Fibroblast of skin of abdomen (primary cell): ENCODE results near the gene LANCL2.
A peak's percentile ranks its signal among the peaks of the same experiment; 100 is the strongest.
"Not testable (repeated sequence)": the region's sequence is repeated elsewhere in the genome, so short reads cannot be mapped to it uniquely, and the experiment has no call there.

Source experiments
- DNase-seq: peaks from one replicate; pipeline ENCODE4 v3.0.0-alpha.2; 2013

LANCL2 gene

DNA sequence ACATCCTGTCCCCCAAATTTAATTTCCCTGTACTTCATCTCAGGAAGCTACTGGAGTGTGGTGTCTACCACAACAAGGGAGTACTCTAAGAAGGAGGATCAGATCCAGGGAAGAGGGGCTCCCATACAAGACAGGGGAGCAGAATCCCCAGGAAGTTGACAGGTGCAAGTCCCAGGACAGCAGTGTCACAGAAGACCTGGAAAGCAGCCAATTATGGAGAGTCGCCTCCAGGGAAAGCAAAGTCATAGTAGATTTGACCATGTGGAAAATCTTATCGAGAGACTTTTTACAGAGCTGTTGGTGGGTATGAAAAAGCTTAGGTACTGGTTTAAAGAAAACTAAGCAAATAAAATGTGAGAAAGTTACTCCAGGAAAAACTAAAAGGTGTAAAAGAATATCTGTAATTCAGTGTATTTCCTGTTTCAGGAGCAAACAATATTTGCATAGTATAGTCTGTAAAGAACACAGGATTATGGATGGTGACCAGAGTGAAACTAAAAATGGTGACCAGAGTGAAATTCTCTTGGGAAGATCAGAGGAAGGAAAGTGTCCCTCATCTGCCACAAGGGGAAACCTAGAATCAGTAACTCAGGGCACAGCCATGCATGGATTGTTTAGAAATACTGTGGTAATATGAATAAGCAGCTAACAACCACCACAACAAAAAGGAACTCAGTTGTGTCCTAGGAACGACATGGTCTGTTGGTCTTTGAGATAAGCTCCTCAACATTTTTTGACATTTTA, 44.5 kb downstream of the LANCL2 start:
- no peak for DNase-seq

DNA sequence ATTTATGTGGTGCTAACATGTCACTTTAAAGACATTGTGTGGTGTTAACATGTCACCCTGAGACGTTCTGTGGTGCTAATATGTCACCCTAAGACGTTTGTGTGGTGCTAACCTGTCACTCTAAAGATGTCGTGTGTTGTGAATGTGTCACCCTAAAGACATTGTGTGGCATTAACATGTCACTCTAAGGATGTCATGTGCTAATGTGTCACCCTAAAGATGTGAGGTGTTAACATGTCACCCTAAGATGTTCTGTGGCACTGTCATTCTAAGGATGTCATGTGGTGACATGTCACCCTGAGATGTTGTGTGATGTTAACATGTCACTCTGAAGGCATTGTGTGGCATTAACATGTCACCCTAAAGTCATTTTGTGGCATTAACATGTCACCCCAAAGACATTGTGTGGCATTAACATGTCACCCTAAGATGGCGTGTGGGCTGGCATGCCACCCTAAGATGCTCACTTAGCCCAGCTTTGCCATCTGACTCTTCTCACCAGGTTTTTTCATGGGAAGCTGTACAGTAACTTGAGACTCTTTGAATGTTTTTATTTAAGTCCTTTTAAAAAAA, 45.6 kb downstream of the LANCL2 start:
- no peak for DNase-seq

DNA sequence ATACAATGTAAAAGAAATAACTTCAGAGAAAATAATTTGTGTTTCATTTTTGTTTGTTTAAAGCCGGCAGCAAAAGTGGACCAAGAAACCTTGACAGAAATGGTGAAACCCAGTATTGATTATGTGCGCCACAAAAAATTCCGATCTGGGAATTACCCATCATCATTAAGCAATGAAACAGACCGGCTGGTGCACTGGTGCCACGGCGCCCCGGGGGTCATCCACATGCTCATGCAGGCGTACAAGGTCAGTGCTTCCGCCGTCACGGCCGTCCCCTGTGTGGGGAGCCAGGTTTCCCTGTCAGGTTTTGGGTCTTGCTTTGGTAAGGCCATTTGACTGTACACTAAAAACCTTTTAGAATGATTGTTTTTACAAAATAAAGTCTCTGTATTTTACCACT, 46.7 kb downstream of the LANCL2 start:
- DNase-seq, result no peak

DNA sequence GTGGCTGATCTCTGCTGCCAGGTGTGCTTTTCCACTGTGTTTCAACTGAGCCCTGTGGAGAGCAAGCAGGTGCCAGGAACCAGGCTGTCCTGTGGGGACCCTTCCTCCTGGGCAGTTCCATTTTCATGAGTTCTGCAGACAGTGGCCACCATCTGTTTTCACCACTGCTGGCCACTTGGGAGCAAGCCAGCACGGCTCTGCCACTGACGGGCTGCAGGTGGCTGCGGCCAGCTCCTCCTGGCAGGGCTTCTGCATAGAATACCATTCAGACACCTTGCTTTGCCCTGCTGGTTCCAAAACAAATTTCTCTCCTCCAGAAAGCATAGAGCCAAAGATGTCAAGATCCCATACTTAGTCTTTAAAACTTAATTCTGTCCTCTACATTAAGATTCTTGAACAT, 48.3 kb downstream of the LANCL2 start:
- no peak for DNase-seq

DNA sequence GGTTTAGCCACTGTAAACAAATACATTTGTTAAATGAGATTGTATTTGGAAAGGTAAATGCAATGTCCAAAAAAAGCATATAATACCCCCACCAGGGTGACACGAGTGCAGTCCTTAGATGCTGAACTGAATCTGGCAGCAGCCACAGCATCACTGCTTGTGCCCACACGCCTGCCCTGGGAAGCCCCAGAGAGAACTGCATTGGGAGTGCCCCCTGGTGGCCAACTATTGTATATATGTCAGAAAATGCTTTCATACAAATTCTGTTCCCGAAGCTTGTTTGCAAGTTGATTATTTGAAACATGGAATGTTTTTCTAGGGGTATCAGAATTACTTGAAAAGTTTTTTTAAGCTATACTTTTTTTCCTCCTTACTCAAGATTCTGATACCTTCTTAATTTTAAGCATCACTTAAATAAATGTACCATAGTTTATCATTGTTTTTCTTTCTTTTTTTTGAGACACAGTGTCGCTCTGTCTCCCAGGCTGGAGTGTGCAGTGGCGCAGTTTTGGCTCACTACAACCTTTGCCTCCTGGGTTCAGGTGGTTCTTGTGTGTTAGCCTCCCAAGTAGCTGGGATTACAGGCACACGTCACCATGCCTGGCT, 50.1 kb downstream of the LANCL2 start:
- DNase-seq, result peak; percentile 70

DNA sequence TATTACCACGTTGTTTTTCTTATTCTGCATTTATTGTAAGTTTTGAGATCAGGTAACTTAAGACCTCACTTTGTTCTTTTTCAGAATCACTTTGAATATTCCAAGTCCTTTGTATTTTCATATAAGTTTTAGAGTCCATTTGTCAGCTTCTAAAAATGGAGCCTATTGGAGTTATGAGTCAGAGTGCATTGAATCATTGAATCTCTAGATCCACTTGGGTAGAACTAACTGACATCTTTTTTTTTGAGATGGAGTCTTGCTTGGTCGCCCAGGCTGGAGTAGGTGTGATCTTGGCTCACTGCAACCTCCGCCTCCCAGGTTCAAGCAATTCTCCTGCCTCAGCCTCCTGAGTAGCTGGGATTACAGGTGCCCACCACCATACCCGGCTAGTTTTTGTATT, 52.3 kb downstream of the LANCL2 start:
- DNase-seq, result not testable (repeated sequence)

DNA sequence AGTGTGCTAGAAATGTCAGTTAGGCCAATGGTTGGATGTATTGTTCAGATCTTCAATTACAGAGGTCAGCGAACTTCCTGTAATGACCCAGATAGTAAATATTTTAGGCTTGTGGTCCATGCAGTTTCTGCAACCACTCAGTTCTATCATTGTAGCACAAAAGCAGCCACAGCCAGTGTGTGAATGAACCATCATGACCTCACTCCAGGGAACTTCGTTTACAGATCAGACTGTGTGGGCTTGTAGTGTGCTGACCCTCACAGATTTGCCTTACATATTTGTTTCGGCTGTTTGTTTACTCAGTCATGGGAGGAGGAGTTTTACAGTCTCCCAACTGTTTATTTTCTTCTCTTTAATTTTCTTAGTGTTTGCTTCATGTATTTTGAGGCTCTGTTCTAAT, 55.4 kb downstream of the LANCL2 start:
- no peak for DNase-seq

DNA sequence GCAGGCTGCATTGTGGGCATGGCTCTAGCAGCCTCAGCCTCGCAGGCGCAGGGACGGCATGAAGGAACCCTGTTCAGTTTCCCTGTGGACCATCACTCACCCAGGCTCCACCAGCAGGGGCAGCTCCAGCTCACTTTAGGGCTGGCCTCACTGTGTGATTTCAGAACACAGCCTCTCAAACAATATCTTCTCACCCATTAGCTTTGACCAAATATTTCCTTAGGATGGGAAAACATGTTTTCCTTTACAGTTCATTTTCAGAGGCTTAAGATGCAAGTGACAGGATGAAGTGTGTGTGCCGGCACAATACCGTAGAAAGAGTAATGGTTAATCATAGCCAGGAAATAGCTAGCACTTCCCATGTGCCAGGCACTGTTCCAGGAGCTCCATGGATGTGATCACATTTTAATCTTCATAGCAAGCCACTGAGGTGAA, 58.2 kb downstream of the LANCL2 start:
- peak; percentile 64 for DNase-seq

DNA sequence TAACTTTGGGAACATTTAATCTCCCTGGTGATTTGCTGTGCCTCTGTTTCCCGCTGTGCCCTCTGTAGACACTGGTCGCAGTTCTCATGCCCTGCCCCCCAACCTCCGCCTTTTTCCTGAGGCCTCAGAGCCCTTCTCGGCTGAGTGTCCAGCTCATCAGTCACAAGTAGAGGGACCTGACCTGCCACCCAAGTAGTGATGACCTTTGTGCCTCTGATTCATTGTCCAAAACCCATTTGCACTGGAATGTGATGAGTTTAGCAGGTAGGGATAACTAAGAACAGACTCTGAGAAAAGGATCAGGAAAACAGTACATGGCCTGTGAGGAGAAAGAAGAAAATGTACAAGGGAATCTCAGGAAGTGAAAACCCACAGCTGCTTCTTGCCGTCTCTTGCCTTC, 58.8 kb downstream of the LANCL2 start:
- DNase-seq, result no peak

DNA sequence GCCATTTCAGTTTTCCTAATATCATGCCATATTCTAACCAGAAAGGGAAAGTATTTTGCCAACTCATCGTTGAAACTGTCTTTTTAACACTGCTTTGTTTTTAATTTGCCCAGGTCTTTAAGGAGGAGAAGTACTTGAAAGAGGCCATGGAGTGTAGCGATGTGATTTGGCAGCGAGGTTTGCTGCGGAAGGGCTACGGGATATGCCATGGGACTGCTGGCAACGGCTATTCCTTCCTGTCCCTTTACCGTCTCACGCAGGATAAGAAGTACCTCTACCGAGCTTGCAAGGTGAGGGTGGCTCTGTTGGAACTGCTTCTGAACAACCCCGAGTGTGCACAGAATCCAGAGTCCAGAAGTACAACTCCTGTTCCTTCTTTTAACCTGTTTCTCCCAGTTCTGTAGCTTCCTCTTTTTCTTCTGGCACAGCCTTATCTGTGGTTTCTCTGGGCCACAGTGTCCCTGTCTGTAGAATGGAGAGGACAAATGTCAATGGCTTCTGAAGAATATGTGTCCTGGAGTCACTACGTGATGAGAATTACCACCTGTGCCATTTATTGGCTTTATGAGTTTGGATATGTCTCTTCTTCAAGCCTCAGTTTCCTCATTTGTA, 60.1 kb downstream of the LANCL2 start:
- DNase-seq, result no peak

DNA sequence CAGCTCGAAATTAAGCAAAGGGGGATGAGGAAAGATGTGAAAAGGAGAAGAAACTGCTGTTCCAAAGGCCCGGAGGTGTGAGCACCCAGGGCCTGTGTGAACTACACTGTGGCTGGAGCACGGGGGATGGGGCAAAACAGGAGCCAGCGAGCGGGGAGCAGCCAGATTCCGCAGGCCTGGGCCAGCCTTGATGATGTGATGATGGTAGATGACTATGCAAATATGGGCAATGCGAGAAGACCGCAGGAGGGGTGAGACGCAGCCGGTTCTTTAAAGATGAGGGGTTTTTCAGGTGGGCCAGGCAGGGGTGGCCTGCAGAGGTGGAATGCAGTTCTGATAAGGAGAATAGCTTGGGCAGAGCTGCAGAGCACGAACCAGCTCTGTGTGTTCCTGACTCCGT, 61.5 kb downstream of the LANCL2 start:
- no peak for DNase-seq

DNA sequence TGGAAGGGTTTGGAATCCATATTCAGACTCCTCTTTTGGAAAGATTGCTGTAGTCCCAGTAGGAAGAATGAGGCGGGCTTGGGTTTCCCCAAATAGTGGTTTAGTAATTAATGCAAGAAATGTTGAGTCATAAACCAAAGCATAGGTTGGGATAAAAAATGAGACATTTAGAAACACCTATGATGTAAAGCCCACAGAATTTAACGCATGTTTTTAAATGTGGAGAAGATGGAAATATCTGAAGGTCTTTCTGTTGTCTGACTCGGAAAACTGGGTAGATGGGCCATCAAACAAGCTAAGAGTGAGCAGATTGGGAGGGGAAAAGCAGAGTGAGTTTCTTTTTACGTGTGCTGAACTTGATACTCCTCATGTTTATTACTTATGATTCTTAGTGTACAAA, 62.2 kb downstream of the LANCL2 start:
- DNase-seq, result peak; percentile 54

DNA sequence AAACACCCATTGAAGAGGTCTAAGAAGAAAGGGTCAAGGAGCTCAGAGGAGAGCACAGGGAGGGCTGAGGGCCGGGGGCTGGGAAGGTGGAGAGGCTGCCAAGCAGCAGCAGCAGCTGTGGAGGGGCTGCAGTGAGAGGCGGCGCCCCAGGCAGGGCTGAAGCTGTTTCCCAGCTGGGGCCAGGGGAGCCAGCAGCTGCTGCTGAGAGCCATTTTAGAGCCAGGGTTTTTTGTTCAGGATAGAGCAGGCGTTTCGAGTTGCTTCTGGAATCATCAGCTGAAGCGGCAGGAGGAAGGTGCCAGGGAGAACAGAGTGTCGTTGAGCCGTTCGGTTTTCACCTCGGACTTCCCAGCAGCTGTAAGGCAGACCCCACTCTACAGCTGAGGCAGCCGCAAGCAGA, 62.7 kb downstream of the LANCL2 start:
- peak; percentile 6 for DNase-seq

DNA sequence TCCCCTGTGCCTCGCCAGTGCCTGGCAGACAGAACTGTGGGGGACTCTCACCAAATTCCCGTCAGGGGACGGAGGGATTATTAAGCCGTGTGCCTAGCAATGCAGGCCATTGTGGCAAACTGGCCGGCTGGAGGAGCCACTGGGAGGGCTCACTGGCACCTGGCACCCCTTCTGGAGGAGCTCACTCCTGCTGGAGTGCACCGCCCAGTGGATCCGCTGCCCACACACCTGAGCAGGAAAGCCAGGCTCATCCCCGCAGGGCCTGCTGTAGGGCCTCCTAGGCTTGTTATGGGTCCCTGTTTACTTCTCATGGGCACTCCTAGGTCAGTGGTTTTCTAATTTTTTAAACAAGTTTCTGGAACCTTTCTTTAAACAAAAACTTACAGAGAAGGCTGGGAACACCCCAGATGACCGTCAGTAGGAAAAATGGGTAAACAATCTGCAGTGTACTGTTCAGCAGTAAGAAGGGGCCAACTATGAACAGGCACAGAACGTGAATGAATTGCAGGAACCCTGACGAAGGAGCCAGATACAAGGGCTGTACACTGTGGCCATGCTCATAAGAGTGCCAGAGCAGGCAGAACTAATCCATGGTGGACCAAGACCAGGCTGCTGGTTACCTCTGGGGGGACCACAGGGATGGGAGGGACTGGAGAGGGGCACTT, 64.8 kb downstream of the LANCL2 start:
- no peak for DNase-seq

DNA sequence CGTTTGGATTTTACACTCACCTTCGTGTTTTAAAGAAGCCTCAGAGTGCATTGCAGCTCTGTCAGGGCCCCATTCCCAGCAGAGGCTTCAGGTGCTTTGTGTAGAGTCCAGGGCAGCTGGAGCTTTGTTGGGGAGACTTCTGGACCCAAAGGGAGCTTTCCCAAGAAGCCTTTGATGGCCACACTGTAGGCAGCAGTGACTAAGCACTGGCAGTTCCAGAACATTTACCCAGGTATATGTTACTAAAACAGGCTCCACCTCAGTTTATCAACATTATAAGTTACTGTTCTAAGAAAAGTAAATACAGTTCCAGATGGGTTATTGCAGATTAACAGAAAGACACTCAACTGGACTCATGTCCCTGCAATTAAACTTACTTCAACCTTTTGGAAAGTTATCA, 66.8 kb downstream of the LANCL2 start:
- DNase-seq, result no peak

DNA sequence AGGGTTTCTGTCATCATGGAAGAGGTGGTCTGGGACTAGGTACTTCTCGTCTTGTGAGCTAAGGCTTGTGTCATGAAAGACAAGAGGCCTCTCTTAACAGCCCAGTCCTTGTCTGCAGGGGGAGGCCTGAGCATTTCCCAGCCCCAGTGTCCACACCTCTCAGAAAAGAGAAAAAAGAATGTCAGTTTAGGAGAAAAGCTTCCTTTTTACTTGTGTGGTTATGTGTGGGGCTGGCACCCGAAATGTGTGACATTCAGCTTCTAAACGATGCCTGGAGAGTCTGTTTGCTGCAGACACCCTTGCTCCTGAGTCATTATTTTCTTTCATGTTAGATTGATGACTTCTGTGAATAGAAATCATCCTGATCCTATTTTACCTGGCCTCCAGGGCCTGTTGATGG, 67.4 kb downstream of the LANCL2 start:
- no peak for DNase-seq

DNA sequence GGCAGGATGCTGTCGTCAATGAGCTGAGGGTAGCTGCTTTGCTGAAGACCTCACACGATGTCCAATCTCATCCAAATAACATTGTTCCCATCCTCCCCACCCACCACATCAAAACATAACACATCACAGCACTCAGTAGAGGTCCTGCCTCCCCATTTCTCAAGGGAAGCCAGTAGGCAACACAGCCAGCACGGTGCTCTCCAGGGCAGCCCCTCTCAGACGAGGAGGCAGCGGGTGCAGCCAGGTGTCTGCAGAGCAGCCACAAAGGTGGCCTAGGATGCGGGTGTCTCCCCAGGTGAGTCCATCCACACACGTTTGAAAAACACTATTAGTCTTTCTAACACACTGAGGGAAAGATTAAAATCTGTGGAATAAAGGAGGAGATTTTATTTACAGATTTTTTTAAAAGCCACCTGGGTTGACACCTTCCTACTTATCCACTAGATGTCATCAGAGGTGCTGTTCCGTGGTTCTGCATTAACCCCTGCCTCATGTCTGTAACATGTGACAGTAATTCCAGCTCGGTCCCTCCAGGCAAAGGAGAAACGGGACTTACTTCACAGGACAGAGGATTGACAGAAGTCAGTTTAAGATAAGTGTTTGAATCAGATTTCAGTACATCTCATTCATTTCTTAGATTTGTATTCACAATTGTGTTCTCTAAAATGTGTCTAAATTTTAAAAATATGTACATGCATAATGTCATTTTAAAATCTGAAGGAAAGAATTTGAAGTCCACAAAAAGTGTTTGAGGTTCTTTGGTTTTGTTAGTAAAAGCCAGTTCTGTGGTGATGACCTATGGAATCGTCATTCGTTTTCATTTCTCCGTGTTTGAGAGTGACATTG, 68.0 kb downstream of the LANCL2 start:
- DNase-seq, result peak; percentile 42

DNA sequence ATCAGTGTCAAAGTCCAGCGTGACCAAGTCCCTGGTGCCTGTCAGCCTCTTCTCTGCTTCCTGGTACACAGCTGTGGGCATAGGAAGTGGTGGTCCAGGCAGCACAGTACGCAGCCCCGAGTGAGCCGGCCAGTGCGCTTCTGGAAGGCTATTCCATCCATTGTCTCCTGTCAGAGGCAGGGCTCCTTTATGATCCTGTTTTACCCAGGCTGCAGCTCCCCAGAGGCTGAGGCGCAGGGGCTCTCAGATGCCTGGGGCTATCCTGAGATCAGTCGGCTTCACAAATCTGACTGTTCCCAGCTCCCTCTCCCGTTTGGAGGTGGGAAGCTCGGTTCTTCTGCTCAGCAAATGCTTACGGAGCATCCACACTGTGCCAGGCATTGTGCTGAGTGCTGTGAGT, 70.3 kb downstream of the LANCL2 start:
- no peak for DNase-seq

DNA sequence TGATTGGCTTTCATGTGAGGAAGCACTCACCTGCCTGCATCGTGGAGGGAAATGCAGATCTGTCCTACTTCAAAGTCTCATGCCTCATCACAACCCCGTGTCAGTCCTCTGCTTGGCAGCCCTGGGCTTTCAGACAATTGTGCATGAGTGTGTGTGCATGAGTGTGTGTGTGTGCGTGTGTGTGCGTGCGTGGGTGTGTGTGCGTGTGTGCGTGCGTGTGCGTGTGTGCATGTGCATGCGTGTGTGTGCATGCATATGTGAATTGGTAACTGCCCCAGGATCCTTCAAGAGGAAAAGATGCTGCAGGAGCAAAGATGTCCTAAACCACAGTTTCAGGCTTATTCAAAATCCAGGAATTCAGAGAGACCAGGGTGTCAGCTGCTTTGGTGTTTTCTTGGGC, 71.3 kb downstream of the LANCL2 start:
- no peak for DNase-seq

DNA sequence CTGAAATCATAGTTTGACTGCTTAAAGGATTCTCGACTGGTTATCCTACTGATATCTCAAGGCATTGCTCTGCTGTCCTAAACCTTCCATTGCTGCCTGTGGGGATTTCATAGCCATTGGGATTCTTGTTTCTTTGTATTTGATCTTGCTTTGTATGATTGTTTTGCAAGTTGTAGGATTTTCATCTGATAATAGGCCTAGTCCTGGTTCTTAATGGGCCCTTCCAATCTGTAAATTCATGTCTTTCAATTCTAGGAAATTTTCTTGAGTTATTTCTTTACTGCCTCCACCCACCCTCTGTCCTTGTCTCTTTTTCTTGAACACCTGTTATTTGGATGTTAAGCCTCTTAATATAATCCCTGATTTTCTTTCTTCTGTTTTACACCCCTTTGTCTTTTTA, 72.2 kb downstream of the LANCL2 start:
- no peak for DNase-seq

DNA sequence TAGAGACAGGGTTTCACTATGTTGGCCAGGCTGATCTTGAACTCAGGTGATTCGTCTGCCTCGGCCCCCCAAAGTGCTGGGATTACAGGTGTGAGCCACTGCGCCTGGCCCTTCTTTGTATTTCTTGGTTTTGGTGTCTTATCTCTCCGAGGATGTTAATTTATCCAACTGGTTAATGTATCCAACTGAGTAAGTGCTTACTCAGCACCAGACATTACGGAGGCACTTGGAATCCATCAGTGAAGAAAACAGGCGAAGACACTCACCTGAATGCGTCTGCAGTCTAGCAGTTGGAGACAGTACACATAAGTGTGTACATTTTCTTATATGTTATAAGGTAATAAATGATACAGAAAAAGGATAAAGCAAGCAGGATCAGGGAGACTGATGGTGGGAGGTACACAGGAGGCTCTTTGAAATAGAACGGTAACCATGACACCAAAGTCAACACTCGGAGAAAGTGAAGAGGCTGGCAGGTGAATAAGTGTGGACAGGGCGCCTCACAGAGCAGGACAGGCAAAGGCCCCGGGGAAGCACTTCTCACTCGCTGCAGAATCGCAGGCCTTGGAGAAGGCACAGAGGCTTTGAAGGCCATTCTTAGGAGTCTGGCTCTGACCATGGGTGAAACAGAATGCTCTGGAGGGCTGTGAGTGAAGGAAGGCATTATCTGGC, 73.1 kb downstream of the LANCL2 start:
- DNase-seq, result no peak
